Kidney (tissue), 14 donors: ENCODE data around the gene PPIF. TPM values are rescaled to one million over a fixed set of nuclear protein-coding genes. Genes with fewer than 3 reads are reported as not detected.

ENCODE experiments used
- DNase-seq, 5 donors: peaks; one replicate each; pipeline ENCODE4 v3.0.0-alpha.2; 2013 to 2020
- FAIRE-seq: peaks from 2 replicates; lab custom pipeline; 2012; peaks lifted over from hg19 to GRCh38; lab: Jason Lieb, UNC
- H3K27ac ChIP-seq, 2 donors: one replicate each; pipeline ENCODE4 v1.7.0; 2013; ENCODE audit warnings: low read depth in 2 of 2, low read length in 2 of 2, inconsistent platforms in 1 of 2
- H3K27me3 ChIP-seq: one replicate; pipeline ENCODE4 v1.7.1; 2013; ENCODE audit warnings: low read length, inconsistent platforms; ENCODE audit not compliant: control insufficient read depth, insufficient read depth
- H3K36me3 ChIP-seq, 3 donors: one replicate each; pipeline versions ENCODE4 v1.7.0 to v1.7.1; 2013; ENCODE audit warnings: low read length in 3 of 3, control low read depth in 1 of 3, inconsistent platforms in 1 of 3; ENCODE audit not compliant: insufficient read depth in 3 of 3, control insufficient read depth in 2 of 3
- H3K4me1 ChIP-seq, 3 donors: one replicate each; pipeline versions ENCODE4 v1.7.0 to v1.7.1; 2013; ENCODE audit warnings: low read length in 3 of 3, inconsistent platforms in 1 of 3, low read depth in 1 of 3; ENCODE audit not compliant: control insufficient read depth in 2 of 3, insufficient read depth in 2 of 3
- H3K4me3 ChIP-seq, 3 donors: one replicate each; pipeline versions ENCODE4 v1.7.0 to v1.8.1; 2013; ENCODE audit warnings: low read length in 3 of 3, control low read depth in 1 of 3, inconsistent platforms in 1 of 3
- H3K9ac ChIP-seq, 3 donors: one replicate each; pipeline versions ENCODE4 v1.7.0 to v1.7.1; 2013; ENCODE audit warnings: low read length in 3 of 3, control low read depth in 1 of 3, inconsistent platforms in 1 of 3
- H3K9me3 ChIP-seq, 3 donors: one replicate each; pipeline versions ENCODE4 v1.7.0 to v1.7.1; 2013; ENCODE audit warnings: low read length in 3 of 3, control low read depth in 1 of 3, inconsistent platforms in 1 of 3; ENCODE audit not compliant: control insufficient read depth in 2 of 3, insufficient read depth in 1 of 3
- intact Hi-C: fragments of 100-400 bp; cut with DNase I; formaldehyde crosslinking; loops from one replicate; pipeline ENCODE4 v1.11.1; 2022
- polyA plus RNA-seq: library from polyadenylated mRNA; stranded (reverse); fragments of 350-450 nt; fragmentation: Illumina TruSeq; extraction: RNeasy Lipid Tissue Mini Kit (QIAGEN cat#74804); gene quantifications from one replicate; pipeline ENCODE4 v1.2.3, GENCODE V29; 2014; ENCODE audit warnings: low read depth, low replicate concordance; ENCODE audit not compliant: insufficient read depth
- total RNA-seq: library from RNA; stranded (reverse); fragmentation: NEBNext Ultra II Directional; extraction: Animal tissue kit (Norgen Biotek cat#: 25700); gene quantifications from one replicate; pipeline ENCODE4 v1.2.1, GENCODE V29; 2021
- TF ChIP-seq, protein P1 (sequence below): IDR thresholded peaks from 3 replicates; pipeline ENCODE4 v1.5.1; 2012; ENCODE audit warnings: mild to moderate bottlenecking, moderate library complexity, borderline replicate concordance; ENCODE audit not compliant: insufficient read depth; ENCODE audit errors: extremely low read depth
- donor health status: control.
- donor health status: control.
- donor health status: control.
- donor health status: control.
- donor health status: control.
- donor health status: DM: yes; HTN: yes; CAD: no.
- donor health status: Normal renal cell carcinoma (clear cell type).

Gene PPIF
- total and polyA plus RNA-seq, 2 donors from 2014 or later: 36.7 to 120 TPM

- DNase-seq (no peak), FAIRE-seq (no peak)
- intact Hi-C loops: no loop called here
- TF ChIP-seq, protein P1, sequence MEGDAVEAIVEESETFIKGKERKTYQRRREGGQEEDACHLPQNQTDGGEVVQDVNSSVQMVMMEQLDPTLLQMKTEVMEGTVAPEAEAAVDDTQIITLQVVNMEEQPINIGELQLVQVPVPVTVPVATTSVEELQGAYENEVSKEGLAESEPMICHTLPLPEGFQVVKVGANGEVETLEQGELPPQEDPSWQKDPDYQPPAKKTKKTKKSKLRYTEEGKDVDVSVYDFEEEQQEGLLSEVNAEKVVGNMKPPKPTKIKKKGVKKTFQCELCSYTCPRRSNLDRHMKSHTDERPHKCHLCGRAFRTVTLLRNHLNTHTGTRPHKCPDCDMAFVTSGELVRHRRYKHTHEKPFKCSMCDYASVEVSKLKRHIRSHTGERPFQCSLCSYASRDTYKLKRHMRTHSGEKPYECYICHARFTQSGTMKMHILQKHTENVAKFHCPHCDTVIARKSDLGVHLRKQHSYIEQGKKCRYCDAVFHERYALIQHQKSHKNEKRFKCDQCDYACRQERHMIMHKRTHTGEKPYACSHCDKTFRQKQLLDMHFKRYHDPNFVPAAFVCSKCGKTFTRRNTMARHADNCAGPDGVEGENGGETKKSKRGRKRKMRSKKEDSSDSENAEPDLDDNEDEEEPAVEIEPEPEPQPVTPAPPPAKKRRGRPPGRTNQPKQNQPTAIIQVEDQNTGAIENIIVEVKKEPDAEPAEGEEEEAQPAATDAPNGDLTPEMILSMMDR: no peak
- Histone ChIP-seq H3K36me3 (no peaks in the 10 kb centered on the region), H3K9ac (no peak overlapping the region), H3K9me3 (peaks cover 0 to 2% (median 0%) of the 10 kb centered on the region in 3 donors), H3K4me3 (no peak overlapping the region), H3K27me3 (no peaks in the 10 kb centered on the region), H3K4me1 (no peaks in the 10 kb centered on the region), H3K27ac (no peak overlapping the region)
Observed at GRCh38 chr10:79328737-79329504, 18.3 kb upstream of the PPIF start.

DNA sequence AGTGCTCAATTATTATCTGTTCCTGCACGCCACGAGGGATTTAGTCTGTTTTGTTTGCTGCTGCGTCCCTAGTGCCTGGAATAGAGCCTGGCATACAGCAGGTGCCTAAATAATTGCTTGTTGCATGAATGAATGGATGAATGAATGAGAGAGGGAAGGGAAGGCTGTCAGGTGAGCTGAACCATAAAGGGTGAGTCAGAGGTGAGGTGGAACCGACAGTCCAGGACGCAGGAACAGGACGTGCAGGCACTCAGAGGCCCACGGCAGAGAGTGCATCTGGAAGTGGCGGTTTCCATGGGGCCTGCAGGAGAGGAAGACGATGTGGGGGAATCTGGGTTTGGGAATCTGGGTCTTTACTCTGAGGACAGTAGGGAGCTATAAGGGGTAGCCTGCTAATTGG, 17.7 kb upstream of the PPIF start:
- TF ChIP-seq, protein P1: no peak
- Histone ChIP-seq H3K4me3 (no peak overlapping the region), H3K4me1 (no peaks in the 10 kb centered on the region), H3K36me3 (no peaks in the 10 kb centered on the region), H3K9ac (no peak overlapping the region), H3K27ac (no peak overlapping the region), H3K27me3 (no peaks in the 10 kb centered on the region), H3K9me3 (peaks cover 0 to 2% (median 0%) of the 10 kb centered on the region in 3 donors)
- intact Hi-C loops: no loop called here
- no peak for DNase-seq
- no peak for FAIRE-seq

- H3K27ac ChIP-seq: no peak overlapping the region
- intact Hi-C loops: no loop called here
- TF ChIP-seq, protein P1: no peak
- no peaks in the 10 kb centered on the region for H3K27me3 ChIP-seq
- no peak overlapping the region for H3K4me3 ChIP-seq
- FAIRE-seq (no peak), DNase-seq (no peak)
- H3K36me3 ChIP-seq: no peaks in the 10 kb centered on the region
- H3K9ac ChIP-seq: no peak overlapping the region
- no peaks in the 10 kb centered on the region for H3K4me1 ChIP-seq
- H3K9me3 ChIP-seq: peaks cover 0 to 2% (median 0%) of the 10 kb centered on the region in 3 donors
Observed at GRCh38 chr10:79331226-79331625, 16.0 kb upstream of the PPIF start.
